Left hindlimb (tissue), 1 donor: ENCODE results near the gene FAM78A.
"Not testable (repeated sequence)": the region's sequence is repeated elsewhere in the genome, so short reads cannot be mapped to it uniquely, and the experiment has no call there.

Experiments
- DNase-seq: peaks from one replicate; pipeline ENCODE4 v3.0.0-alpha.2; 2018

Gene FAM78A

DNA sequence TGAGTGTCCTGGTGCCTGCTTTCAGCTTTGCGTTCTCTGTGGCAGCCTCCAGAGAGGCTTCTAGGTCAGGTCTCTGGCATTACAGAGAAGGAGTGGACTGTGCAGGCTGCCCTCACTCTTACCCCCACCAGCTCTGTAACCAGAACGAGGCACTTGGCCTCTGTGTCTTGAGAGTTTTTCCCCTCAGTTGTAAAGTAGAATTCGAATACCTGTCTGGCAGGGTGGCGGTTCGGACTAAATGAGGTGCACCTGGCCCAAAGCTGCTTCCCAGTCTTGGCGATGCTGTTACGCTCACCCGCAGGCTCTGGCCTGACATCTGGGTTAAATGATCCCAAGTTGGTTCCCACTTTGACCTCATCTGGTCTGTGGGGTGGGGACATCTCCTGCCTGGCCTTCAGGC is 40.1 kb downstream of the FAM78A start:
- DNase-seq: no peak

GRCh38 chr9:131235480-131235851 is 40.8 kb downstream of the FAM78A start:
- DNase-seq: no peak

GRCh38 chr9:131234799-131235479 is 41.4 kb downstream of the FAM78A start:
- no peak for DNase-seq

- no peak for DNase-seq
Observed at GRCh38 chr9:131233995-131234394, 42.3 kb downstream of the FAM78A start.

- no peak for DNase-seq
Observed at GRCh38 chr9:131233556-131233955, 42.8 kb downstream of the FAM78A start.

DNA sequence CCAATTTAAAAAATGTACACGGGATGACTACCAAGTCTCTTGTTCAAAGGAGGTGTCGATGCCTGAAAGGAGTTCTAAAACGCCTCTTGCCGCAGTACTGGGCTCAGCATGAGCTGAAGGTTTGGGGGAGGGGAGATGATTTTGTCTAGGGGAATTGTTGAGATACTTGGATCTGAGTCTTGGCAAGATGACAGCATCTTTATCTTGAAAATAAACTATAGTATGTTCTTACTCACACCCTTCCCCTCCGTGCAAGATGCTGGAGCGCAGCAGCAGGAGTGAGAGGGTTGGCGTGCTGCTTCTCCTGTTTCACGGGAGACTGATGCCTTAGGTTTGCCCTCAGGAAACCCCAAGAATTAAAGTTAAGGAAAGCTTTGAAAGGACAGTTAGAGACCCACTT is 47.3 kb downstream of the FAM78A start:
- DNase-seq: no peak

DNA sequence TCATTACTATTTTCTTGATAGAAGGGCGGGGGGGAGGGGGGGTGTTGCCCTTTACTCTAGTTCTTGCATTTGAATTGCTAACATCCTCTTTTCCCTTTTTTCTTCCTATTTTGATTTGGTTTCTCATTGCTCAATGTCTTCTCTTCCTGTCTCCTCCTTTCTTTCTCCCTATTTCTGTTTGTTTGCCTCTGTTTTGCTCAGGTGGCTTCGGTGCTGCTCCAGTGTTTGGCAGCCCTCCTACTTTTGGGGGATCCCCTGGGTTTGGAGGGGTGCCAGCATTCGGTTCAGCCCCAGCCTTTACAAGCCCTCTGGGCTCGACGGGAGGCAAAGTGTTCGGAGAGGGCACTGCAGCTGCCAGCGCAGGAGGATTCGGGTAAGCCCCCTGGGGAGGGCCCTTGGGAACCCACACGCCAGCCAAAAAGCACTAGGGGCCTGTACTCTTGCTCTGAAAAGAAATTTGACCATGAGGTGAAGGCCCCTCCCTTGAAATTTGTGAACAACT is 48.3 kb downstream of the FAM78A start:
- no peak for DNase-seq

- DNase-seq: no peak
Observed at GRCh38 chr9:131227112-131227958, 49.0 kb downstream of the FAM78A start.

DNA sequence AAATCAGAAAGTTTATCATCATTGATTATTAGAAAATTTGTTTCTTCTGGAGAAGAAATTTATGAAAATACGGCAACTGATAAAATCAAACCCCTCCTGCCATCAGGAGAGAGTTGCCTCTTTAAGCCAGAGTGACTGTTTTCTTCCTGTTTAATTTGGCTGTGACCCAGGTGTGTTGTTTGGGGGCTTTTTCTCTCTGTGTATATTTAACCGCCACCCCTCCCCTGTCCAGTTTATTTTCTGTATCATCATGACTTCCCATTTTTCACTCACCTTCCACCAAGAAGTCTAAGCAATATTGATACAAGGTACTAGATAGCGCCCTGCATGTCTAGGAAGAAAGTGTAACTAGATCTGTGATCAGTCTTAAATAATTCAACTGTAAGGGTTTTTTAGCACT is 50.1 kb downstream of the FAM78A start:
- no peak for DNase-seq

GRCh38 chr9:131222460-131222859 is 53.9 kb downstream of the FAM78A start:
- DNase-seq: no peak

DNA sequence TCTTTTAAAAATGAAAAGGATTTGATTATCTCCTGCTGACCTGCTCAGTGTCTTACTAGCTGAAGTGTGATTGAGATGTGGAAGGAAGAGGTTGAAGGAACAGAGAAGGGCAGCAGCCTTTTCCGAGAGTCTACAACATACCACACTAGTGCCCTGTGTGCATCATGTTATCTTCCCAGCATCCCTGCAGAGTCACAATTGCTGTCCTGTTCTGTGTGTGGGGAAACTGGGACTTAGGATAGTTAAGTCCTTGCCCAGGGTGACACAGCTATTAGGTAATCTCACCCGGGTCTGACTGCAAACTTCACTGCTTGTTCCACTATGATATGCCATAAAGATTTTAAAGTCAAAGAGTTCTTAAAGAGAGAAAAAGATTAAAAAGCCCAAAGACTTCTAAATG is 55.8 kb downstream of the FAM78A start:
- DNase-seq: no peak

DNA sequence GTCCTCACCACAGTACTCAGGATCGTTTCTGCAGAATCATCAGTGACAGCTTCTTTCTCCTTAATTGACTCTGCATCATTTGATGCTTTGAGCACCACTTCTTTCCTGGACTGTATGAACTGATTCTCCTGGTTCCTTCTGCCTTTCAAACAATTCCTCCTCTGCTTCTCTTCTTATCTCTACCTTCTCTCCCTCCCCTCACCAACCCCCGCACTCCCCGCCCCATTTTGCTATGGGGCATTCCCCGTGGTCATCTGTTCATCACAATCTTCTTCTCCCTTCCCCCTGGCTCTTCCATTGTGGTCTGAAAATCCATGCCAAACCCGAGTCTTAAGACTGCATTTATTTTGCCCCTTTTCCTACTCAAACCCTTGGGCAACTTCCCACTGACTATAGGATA is 57.9 kb downstream of the FAM78A start:
- no peak for DNase-seq

DNA sequence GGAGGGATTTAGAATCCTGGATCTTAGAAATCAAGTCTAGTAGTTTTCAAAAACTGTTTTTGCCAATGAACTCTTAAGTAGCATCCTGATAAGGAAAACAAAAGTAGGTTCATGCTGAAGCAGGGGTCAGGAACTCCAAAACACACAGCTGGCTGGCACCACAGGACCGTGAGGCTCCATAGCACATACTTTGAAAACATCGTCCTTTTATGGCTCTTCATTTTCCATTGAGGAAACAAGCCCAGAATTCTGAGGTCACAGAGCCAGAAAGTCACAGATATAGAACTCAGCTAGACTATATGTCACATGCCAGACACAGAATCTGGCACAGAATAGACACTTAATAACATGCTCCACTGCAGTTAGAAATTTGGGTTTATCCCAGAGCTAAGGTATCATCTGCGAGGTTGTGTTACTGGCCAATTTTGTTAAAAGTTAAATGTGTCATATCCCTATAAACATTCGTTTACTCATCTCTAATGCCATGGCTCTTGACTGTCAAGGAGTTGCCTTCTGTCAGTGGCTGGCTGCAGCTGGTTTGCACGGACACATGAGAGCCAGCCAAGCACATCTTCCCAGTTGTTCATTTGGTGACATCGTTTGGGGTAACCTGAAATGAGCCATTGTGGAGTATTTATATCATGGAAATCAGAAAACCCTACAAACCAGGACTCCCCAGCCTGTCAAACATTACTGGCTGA is 58.8 kb downstream of the FAM78A start:
- DNase-seq: no peak

- no peak for DNase-seq
Observed at GRCh38 chr9:131216806-131217205, 59.5 kb downstream of the FAM78A start.

- no peak for DNase-seq
Observed at GRCh38 chr9:131214876-131215275, 61.4 kb downstream of the FAM78A start.

DNA sequence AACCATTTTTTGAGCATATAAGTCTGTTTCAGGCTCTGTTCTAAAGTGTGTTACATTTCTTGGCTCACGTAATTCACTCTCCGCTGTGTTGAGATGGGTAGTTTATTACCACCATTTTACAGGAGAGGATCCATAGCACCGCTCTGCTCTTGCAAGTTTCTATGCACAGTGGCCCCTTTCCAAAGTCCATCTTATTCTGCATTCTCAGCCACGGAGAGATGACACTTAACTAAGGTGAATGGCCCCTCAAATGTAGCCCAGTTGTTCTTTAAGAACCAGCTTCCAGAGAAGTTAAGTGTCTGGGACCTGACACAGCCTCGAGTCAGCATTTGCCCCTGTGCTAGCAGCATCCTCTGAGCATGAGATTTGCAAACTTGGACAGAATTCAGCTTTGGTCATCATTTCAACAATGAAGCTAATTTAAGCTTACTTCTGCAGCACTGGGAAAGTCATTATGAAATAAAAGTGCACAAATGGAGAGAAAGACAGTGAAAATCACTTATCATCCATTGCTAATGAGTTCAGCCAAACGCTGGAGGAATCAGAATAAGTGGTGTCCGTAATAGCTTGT is 61.9 kb downstream of the FAM78A start:
- DNase-seq: no peak

- DNase-seq: not testable (repeated sequence)
Observed at GRCh38 chr9:131211920-131212319, 64.4 kb downstream of the FAM78A start.
